Cardiac fibroblast (primary cell): ENCODE results near the gene MRTFA.

Experiments used
- DNase-seq, 2 donors: peaks; one replicate each; pipeline versions ENCODE4 v3.0.0 to v3.0.0-alpha.2; 2010; ENCODE audit warnings: low read depth in 2 of 2
- H3K4me3 ChIP-seq, 2 donors: replicated peaks in 1 of 2; 1 replicate in 1 of 2; 2 replicates in 1 of 2; pipeline ENCODE4 v1.5.1; 2011; ENCODE audit warnings: low read depth in 2 of 2, low read length in 2 of 2, mild to moderate bottlenecking in 2 of 2, moderate library complexity in 1 of 2
- CTCF ChIP-seq: IDR thresholded peaks from one replicate; pipeline ENCODE4 v1.5.1; 2011; ENCODE audit warnings: low read depth, mild to moderate bottlenecking, low read length, inconsistent platforms

Gene MRTFA

GRCh38 chr22:40620464-40621046 is 16.0 kb downstream of the MRTFA start:
- no peak overlapping the region for H3K4me3 ChIP-seq
- peak in 1 of 2 donors; percentile 79 for DNase-seq
- TF ChIP-seq CTCF: no peak

GRCh38 chr22:40618400-40618799 is 18.1 kb downstream of the MRTFA start:
- no peak for DNase-seq
- no peak for TF ChIP-seq CTCF
- H3K4me3 ChIP-seq: no peak overlapping the region

GRCh38 chr22:40616578-40616977 is 19.9 kb downstream of the MRTFA start:
- H3K4me3 ChIP-seq: no peak overlapping the region
- no peak for DNase-seq
- TF ChIP-seq CTCF: no peak

- DNase-seq: no peak
- no peak for TF ChIP-seq CTCF
Observed at GRCh38 chr22:40613067-40613466, 23.5 kb downstream of the MRTFA start.

GRCh38 chr22:40612291-40612751 is 24.2 kb downstream of the MRTFA start:
- TF ChIP-seq CTCF: no peak
- DNase-seq: no peak

More at GRCh38 chr22:40613067-40613466, 23.5 kb downstream of the MRTFA start:
- H3K4me3 ChIP-seq: no peak overlapping the region

GRCh38 chr22:40611606-40612005 is 24.9 kb downstream of the MRTFA start:
- TF ChIP-seq CTCF: no peak
- H3K4me3 ChIP-seq: no peak overlapping the region

More at GRCh38 chr22:40612291-40612751, 24.2 kb downstream of the MRTFA start:
- no peak overlapping the region for H3K4me3 ChIP-seq

GRCh38 chr22:40610329-40610850 is 26.1 kb downstream of the MRTFA start:
- H3K4me3 ChIP-seq: no peak overlapping the region
- no peak for TF ChIP-seq CTCF
- peak in 1 of 2 donors; percentile 48 for DNase-seq

More at GRCh38 chr22:40611606-40612005, 24.9 kb downstream of the MRTFA start:
- DNase-seq: no peak
